Suprapubic skin (tissue), 4 donors: Measurements from ENCODE around the gene STAC3. TPM values are rescaled to one million over a fixed set of nuclear protein-coding genes. Genes with fewer than 3 reads are reported as not detected.

ENCODE experiments used
- DNase-seq, 2 donors: peaks; one replicate each; pipeline ENCODE4 v3.0.0-alpha.2; 2019; ENCODE audit warnings: low spot score in 2 of 2
- H3K27ac ChIP-seq: fragments of 200-600 bp; sonication (generic); one replicate; pipeline ENCODE4 v1.5.1; 2019
- H3K27me3 ChIP-seq: fragments of 200-600 bp; sonication (generic); one replicate; pipeline ENCODE4 v1.5.1; 2019
- H3K36me3 ChIP-seq: fragments of 200-600 bp; sonication (generic); one replicate; pipeline ENCODE4 v1.5.1; 2019
- H3K4me1 ChIP-seq: fragments of 200-600 bp; sonication (generic); one replicate; pipeline ENCODE4 v1.5.1; 2019
- H3K4me3 ChIP-seq: fragments of 200-600 bp; sonication (generic); one replicate; pipeline ENCODE4 v1.5.1; 2019; ENCODE audit warnings: mild to moderate bottlenecking
- H3K9me3 ChIP-seq: fragments of 200-600 bp; sonication (generic); one replicate; pipeline ENCODE4 v1.5.1; 2019
- EP300 ChIP-seq: sonication (generic); formaldehyde crosslinking; IDR thresholded peaks from one replicate; pipeline ENCODE4 v1.6.1; 2017; ENCODE audit warnings: antibody characterized with exemption
- POLR2A ChIP-seq, 2 donors: fragments of 450-650 bp; IDR thresholded peaks; one replicate each; pipeline ENCODE4 v1.6.1; 2017; ENCODE audit warnings: antibody characterized with exemption in 2 of 2, mild to moderate bottlenecking in 2 of 2, moderate library complexity in 2 of 2
- POLR2AphosphoS5 ChIP-seq, 3 donors: sonication (generic); formaldehyde crosslinking; IDR thresholded peaks; one replicate each; pipeline ENCODE4 v1.6.1; 2017; ENCODE audit warnings: antibody characterized with exemption in 3 of 3
- WGBS: methylation state at CpG from one replicate; pipeline ENCODE4 v1.1.5; 2018; 5-methylcytosine and 5-hydroxymethylcytosine counted together
- total RNA-seq, 4 donors: library from RNA; depleted of rRNA; stranded (reverse); fragments of >200 nt; gene quantifications; one replicate each; pipeline ENCODE4 v1.1.0, GENCODE V29; 2016
- TF ChIP-seq, protein P1 (sequence below), 2 donors: fragments of 200-600 bp in 1 of 2; fragments of 450-650 bp in 1 of 2; sonication (generic) in 1 of 2; IDR thresholded peaks; one replicate each; pipeline ENCODE4 v1.5.1; 2016 to 2019; ENCODE audit warnings: antibody characterized with exemption in 2 of 2, mild to moderate bottlenecking in 1 of 2, moderate library complexity in 1 of 2

Gene STAC3
- total RNA-seq, 4 donors from 2014 or later: 1.7 to 3.0 (median 2.1) TPM

- Histone ChIP-seq H3K36me3 (peaks cover 100% of the 10 kb centered on the region), H3K4me1 (no peaks in the 10 kb centered on the region)
- TF ChIP-seq POLR2A (IDR thresholded peaks at IDR 0.05) (no peak), POLR2AphosphoS5 (IDR thresholded peaks at IDR 0.05) (no peak), EP300 (no peak)
- TF ChIP-seq, protein P1, sequence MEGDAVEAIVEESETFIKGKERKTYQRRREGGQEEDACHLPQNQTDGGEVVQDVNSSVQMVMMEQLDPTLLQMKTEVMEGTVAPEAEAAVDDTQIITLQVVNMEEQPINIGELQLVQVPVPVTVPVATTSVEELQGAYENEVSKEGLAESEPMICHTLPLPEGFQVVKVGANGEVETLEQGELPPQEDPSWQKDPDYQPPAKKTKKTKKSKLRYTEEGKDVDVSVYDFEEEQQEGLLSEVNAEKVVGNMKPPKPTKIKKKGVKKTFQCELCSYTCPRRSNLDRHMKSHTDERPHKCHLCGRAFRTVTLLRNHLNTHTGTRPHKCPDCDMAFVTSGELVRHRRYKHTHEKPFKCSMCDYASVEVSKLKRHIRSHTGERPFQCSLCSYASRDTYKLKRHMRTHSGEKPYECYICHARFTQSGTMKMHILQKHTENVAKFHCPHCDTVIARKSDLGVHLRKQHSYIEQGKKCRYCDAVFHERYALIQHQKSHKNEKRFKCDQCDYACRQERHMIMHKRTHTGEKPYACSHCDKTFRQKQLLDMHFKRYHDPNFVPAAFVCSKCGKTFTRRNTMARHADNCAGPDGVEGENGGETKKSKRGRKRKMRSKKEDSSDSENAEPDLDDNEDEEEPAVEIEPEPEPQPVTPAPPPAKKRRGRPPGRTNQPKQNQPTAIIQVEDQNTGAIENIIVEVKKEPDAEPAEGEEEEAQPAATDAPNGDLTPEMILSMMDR (IDR thresholded peaks at IDR 0.05): no peak
Measured at GRCh38 chr12:57199191-57199590, 51.8 kb downstream of the STAC3 start.

DNA sequence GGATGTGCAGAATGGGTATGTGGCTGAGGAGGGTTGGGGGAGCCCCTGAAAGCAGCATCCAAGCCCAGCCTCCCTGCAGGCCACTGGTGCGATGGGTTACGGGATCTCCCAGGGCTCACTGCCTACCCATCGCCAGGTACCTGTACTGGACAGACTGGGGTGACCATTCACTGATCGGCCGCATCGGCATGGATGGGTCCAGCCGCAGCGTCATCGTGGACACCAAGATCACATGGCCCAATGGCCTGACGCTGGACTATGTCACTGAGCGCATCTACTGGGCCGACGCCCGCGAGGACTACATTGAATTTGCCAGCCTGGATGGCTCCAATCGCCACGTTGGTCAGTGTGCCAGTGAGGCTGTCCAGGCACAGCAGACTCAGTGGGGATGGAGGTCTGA lies 52.7 kb downstream of the STAC3 start:
- Histone ChIP-seq H3K4me1 (no peaks in the 10 kb centered on the region), H3K27me3 (no peaks in the 10 kb centered on the region), H3K4me3 (no peak overlapping the region), H3K27ac (no peak overlapping the region), H3K9me3 (no peaks in the 10 kb centered on the region), H3K36me3 (peaks cover 100% of the 10 kb centered on the region)
- WGBS: 93% methylated on average over 2 of the region's 17 CpGs
- no peak for DNase-seq
- TF ChIP-seq EP300 (no peak), POLR2A (IDR thresholded peaks at IDR 0.05) (no peak), POLR2AphosphoS5 (IDR thresholded peaks at IDR 0.05) (no peak)
- TF ChIP-seq, protein P1 (IDR thresholded peaks at IDR 0.05): no peak

More at GRCh38 chr12:57199191-57199590, 51.8 kb downstream of the STAC3 start:
- DNase-seq: no peak
- Histone ChIP-seq H3K27me3 (no peaks in the 10 kb centered on the region), H3K27ac (no peak overlapping the region), H3K9me3 (no peaks in the 10 kb centered on the region), H3K4me3 (no peak overlapping the region)
- 87% methylated on average over 7 of the region's 15 CpGs for WGBS

DNA sequence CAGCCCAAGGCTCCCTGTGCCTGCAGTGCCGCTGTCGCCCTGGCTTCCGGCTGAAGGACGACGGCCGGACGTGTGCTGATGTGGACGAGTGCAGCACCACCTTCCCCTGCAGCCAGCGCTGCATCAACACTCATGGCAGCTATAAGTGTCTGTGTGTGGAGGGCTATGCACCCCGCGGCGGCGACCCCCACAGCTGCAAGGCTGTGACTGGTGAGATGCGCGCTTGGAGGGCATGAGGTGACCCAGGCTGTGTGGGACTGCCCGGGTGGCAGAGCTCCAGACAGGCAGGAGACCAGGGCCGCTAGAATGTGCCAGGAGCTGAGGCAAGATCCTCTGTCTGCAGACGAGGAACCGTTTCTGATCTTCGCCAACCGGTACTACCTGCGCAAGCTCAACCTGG lies 54.0 kb downstream of the STAC3 start:
- peaks cover 100% of the 10 kb centered on the region for H3K36me3 ChIP-seq

GRCh38 chr12:57196439-57196838 lies 54.5 kb downstream of the STAC3 start:
- WGBS: 70% methylated on average over 4 of the region's 4 CpGs
- peaks cover 100% of the 10 kb centered on the region for H3K36me3 ChIP-seq

More for the DNA sequence above, 54.0 kb downstream of the STAC3 start:
- no peaks in the 10 kb centered on the region for H3K4me1 ChIP-seq
- no peak overlapping the region for H3K4me3 ChIP-seq
- TF ChIP-seq POLR2AphosphoS5 (IDR thresholded peaks at IDR 0.05) (no peak), EP300 (no peak), POLR2A (IDR thresholded peaks at IDR 0.05) (no peak)
- TF ChIP-seq, protein P1 (IDR thresholded peaks at IDR 0.05): no peak
- H3K27ac ChIP-seq: no peak overlapping the region
- no peaks in the 10 kb centered on the region for H3K9me3 ChIP-seq
- no peak for DNase-seq
- WGBS: 90% methylated on average over 20 of the region's 22 CpGs
- no peaks in the 10 kb centered on the region for H3K27me3 ChIP-seq

DNA sequence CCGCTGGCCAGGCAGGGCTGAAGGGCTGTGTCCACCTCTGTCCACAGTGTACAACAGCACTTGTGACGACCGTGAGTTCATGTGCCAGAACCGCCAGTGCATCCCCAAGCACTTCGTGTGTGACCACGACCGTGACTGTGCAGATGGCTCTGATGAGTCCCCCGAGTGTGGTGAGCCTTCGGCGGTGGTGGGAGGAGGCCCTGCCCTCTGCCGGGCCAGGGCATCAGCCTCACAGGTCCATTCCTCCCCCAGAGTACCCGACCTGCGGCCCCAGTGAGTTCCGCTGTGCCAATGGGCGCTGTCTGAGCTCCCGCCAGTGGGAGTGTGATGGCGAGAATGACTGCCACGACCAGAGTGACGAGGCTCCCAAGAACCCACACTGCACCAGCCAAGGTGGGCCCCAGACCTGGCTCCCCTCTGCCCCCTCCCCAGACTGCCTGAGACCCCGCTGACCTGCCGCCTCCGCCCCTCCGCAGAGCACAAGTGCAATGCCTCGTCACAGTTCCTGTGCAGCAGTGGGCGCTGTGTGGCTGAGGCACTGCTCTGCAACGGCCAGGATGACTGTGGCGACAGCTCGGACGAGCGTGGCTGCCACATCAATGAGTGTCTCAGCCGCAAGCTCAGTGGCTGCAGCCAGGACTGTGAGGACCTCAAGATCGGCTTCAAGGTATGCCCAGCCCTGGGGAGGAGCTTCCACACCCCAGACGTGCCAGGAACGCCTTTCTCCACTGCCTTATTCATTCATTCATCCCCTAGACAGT lies 55.2 kb downstream of the STAC3 start:
- DNase-seq: no peak
- Histone ChIP-seq H3K27me3 (no peaks in the 10 kb centered on the region), H3K4me3 (no peak overlapping the region), H3K4me1 (no peaks in the 10 kb centered on the region), H3K9me3 (no peaks in the 10 kb centered on the region), H3K36me3 (peaks cover 100% of the 10 kb centered on the region), H3K27ac (no peak overlapping the region)
- no peak for TF ChIP-seq POLR2A (IDR thresholded peaks at IDR 0.05)
- TF ChIP-seq, protein P1 (IDR thresholded peaks at IDR 0.05): no peak
- no peak for TF ChIP-seq POLR2AphosphoS5 (IDR thresholded peaks at IDR 0.05)
- TF ChIP-seq EP300: no peak
- 79% methylated on average over 14 of the region's 34 CpGs for WGBS

More at GRCh38 chr12:57196439-57196838, 54.5 kb downstream of the STAC3 start:
- H3K4me1 ChIP-seq: no peaks in the 10 kb centered on the region
- H3K27ac ChIP-seq: no peak overlapping the region
- H3K27me3 ChIP-seq: no peaks in the 10 kb centered on the region
- TF ChIP-seq POLR2A (IDR thresholded peaks at IDR 0.05): no peak
- TF ChIP-seq EP300: no peak
- no peak for TF ChIP-seq POLR2AphosphoS5 (IDR thresholded peaks at IDR 0.05)
- TF ChIP-seq, protein P1 (IDR thresholded peaks at IDR 0.05): no peak
- H3K9me3 ChIP-seq: no peaks in the 10 kb centered on the region
- no peak for DNase-seq
- H3K4me3 ChIP-seq: no peak overlapping the region
